Measurements from ENCODE around the gene ATF6. TPM values are rescaled to one million over a fixed set of nuclear protein-coding genes. Genes with fewer than 3 reads are reported as not detected.

The ATF6 gene
- total RNA-seq, 2 experiments from 2014 or later: 10.2 to 13.9 TPM

- no peaks in the 10 kb centered on the region for H3K36me3 ChIP-seq (ENCODE audit: insufficient read depth, low read length)
- intact Hi-C loops (cut with micrococcal nuclease; ENCODE audit: unreplicated experiment): no loop called here
- CTCF ChIA-PET (ENCODE audit: unreplicated experiment): no interaction called here
- no peaks in the 10 kb centered on the region for H3K9me3 ChIP-seq (ENCODE audit: low read length)
- DNase-seq (ENCODE audit: low spot score): no peak
- H3K4me2 ChIP-seq (ENCODE audit: low read length): no peak overlapping the region
- H3K27ac ChIP-seq (ENCODE audit: low read depth, low read length, poor library complexity, severe bottlenecking): no peak overlapping the region
- no peak overlapping the region for H2AFZ ChIP-seq (ENCODE audit: low read length)
- no TSS peak for BruUV-seq (replicated peaks)
- no peaks in the 10 kb centered on the region for H3K79me2 ChIP-seq (ENCODE audit: insufficient read depth, low read depth, low read length)
- POLR2A ChIA-PET: interaction anchor here (0.6 kb wide), 1 partner anchor 18 kb away, joined by 8 read pairs; no protein-coding TSS in a partner anchor
- no peaks in the 10 kb centered on the region for H4K20me1 ChIP-seq (ENCODE audit: insufficient read depth, low read length)
- H3K4me3 ChIP-seq (ENCODE audit: low read depth, low read length, poor library complexity, severe bottlenecking): no peak overlapping the region
- H3K4me1 ChIP-seq (ENCODE audit: insufficient read depth, low read length, poor library complexity, severe bottlenecking): no peaks in the 10 kb centered on the region
- TF ChIP-seq EZH2phosphoT487 (IDR thresholded peaks at IDR 0.05; ENCODE audit: borderline replicate concordance, low read depth, low read length): no peak
- TF ChIP-seq, protein P1, sequence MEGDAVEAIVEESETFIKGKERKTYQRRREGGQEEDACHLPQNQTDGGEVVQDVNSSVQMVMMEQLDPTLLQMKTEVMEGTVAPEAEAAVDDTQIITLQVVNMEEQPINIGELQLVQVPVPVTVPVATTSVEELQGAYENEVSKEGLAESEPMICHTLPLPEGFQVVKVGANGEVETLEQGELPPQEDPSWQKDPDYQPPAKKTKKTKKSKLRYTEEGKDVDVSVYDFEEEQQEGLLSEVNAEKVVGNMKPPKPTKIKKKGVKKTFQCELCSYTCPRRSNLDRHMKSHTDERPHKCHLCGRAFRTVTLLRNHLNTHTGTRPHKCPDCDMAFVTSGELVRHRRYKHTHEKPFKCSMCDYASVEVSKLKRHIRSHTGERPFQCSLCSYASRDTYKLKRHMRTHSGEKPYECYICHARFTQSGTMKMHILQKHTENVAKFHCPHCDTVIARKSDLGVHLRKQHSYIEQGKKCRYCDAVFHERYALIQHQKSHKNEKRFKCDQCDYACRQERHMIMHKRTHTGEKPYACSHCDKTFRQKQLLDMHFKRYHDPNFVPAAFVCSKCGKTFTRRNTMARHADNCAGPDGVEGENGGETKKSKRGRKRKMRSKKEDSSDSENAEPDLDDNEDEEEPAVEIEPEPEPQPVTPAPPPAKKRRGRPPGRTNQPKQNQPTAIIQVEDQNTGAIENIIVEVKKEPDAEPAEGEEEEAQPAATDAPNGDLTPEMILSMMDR (conservative IDR thresholded peaks at IDR 0.05; ENCODE audit: low read length): no peak
- H3K9me2 ChIP-seq (ENCODE audit: insufficient read depth, low read length): no peaks in the 10 kb centered on the region
Measured at GRCh38 chr1:161997152-161997551, 231.0 kb downstream of the ATF6 start.

DNA sequence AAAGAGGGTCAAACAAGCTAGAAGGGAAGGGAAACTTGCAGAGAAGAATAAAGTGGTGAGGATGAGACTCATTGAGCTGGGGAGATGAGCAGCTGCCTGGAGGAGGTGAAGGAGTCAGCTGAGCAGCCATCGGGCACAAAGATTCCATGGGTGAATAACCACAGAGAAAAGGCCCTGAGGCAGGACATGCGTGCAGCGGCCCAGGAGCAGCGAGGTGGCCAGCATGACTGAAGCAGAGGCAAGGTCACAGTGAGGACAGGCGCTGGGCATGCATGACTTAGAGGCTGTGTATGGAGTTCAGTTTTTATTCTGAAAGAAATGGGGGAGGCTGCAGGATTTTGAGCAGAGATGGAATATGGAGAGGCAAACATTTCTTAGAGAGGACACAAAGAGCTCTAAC, 232.7 kb downstream of the ATF6 start:
- Histone ChIP-seq H3K9me2 (ENCODE audit: insufficient read depth, low read length) (no peaks in the 10 kb centered on the region), H3K4me2 (ENCODE audit: low read length) (no peak overlapping the region), H3K9me3 (ENCODE audit: low read length) (no peaks in the 10 kb centered on the region), H2AFZ (ENCODE audit: low read length) (no peak overlapping the region), H3K4me1 (ENCODE audit: insufficient read depth, low read length, poor library complexity, severe bottlenecking) (no peaks in the 10 kb centered on the region), H3K27ac (ENCODE audit: low read depth, low read length, poor library complexity, severe bottlenecking) (no peak overlapping the region), H3K79me2 (ENCODE audit: insufficient read depth, low read depth, low read length) (no peaks in the 10 kb centered on the region), H3K36me3 (ENCODE audit: insufficient read depth, low read length) (no peaks in the 10 kb centered on the region), H3K4me3 (ENCODE audit: low read depth, low read length, poor library complexity, severe bottlenecking) (no peak overlapping the region), H4K20me1 (ENCODE audit: insufficient read depth, low read length) (no peaks in the 10 kb centered on the region)
- ChIA-PET POLR2A (no interaction called here), CTCF (ENCODE audit: unreplicated experiment) (no interaction called here)
- no peak for DNase-seq (ENCODE audit: low spot score)
- BruUV-seq (replicated peaks): no TSS peak
- intact Hi-C loops (cut with micrococcal nuclease; ENCODE audit: unreplicated experiment): no loop called here
- no peak for TF ChIP-seq EZH2phosphoT487 (IDR thresholded peaks at IDR 0.05; ENCODE audit: borderline replicate concordance, low read depth, low read length)
- TF ChIP-seq, protein P1 (conservative IDR thresholded peaks at IDR 0.05; ENCODE audit: low read length): no peak

DNA sequence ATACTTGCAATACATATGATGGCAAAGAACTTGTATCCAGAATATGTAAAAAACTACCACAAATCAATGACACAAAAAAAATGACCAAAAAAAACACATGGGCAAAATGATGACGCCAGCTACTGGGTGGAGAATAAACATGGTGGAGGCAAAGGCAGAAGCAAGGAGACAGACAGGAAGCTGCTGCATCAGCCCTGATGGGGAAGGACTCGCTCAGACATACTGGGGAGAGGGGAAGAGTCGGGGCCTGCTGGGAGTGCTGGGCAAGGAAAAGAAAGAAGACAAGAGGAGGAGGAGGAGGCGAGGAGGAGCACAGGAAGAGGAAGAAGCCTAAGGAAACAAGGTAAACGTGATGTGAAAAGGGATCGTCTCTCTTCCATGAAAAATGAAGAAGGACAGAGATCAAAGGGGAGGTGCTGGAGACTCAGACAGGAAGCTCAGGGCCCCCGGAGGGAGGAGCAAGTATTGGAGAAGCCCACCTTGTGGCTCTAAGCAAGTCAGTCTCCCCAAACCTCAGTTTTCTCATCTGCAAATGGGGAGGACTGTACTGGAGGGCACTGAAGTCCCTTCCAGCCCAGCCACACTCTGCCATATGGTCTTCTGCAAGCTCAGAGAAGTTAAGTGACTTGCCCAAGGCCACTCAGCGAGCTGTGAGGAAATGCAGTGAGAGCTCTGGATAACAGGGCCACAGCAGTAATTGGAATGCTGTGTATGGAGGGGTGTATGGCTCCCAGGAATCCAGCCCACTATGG, 233.4 kb downstream of the ATF6 start:
- H3K9me2 ChIP-seq (ENCODE audit: insufficient read depth, low read length): no peaks in the 10 kb centered on the region
- no peak for DNase-seq (ENCODE audit: low spot score)
- no peaks in the 10 kb centered on the region for H3K79me2 ChIP-seq (ENCODE audit: insufficient read depth, low read depth, low read length)
- CTCF ChIA-PET (ENCODE audit: unreplicated experiment): no interaction called here
- no peaks in the 10 kb centered on the region for H4K20me1 ChIP-seq (ENCODE audit: insufficient read depth, low read length)
- H3K36me3 ChIP-seq (ENCODE audit: insufficient read depth, low read length): no peaks in the 10 kb centered on the region
- H3K4me1 ChIP-seq (ENCODE audit: insufficient read depth, low read length, poor library complexity, severe bottlenecking): no peaks in the 10 kb centered on the region
- TF ChIP-seq, protein P1 (conservative IDR thresholded peaks at IDR 0.05; ENCODE audit: low read length): no peak
- TF ChIP-seq EZH2phosphoT487 (IDR thresholded peaks at IDR 0.05; ENCODE audit: borderline replicate concordance, low read depth, low read length): no peak
- H3K9me3 ChIP-seq (ENCODE audit: low read length): no peaks in the 10 kb centered on the region
- H3K27ac ChIP-seq (ENCODE audit: low read depth, low read length, poor library complexity, severe bottlenecking): no peak overlapping the region
- H3K4me3 ChIP-seq (ENCODE audit: low read depth, low read length, poor library complexity, severe bottlenecking): no peak overlapping the region
- H2AFZ ChIP-seq (ENCODE audit: low read length): no peak overlapping the region
- POLR2A ChIA-PET: no interaction called here
- intact Hi-C loops (cut with micrococcal nuclease; ENCODE audit: unreplicated experiment): no loop called here
- BruUV-seq (replicated peaks): no TSS peak
- no peak overlapping the region for H3K4me2 ChIP-seq (ENCODE audit: low read length)
